Esophagus muscularis mucosa (tissue), 4 donors: ENCODE results near the gene TOR2A.

Experiments
- EP300 ChIP-seq: sonication (generic); formaldehyde crosslinking; IDR thresholded peaks from one replicate; pipeline ENCODE4 v1.6.1; 2017; ENCODE audit warnings: antibody characterized with exemption
- POLR2A ChIP-seq: fragments of 450-650 bp; IDR thresholded peaks from one replicate; pipeline ENCODE4 v1.6.1; 2017; ENCODE audit warnings: antibody characterized with exemption, moderate library complexity, mild to moderate bottlenecking, low read depth
- POLR2AphosphoS5 ChIP-seq, 2 donors: sonication (generic); formaldehyde crosslinking; IDR thresholded peaks; one replicate each; pipeline ENCODE4 v1.6.1; 2017; ENCODE audit warnings: antibody characterized with exemption in 2 of 2
- TF ChIP-seq, protein P1 (sequence below), 3 experiments: fragments of 200-600 bp in 2 of 3; fragments of 450-650 bp in 1 of 3; sonication (generic) in 2 of 3; IDR thresholded peaks; one replicate each; pipeline ENCODE4 v1.5.1; 2017 to 2019; ENCODE audit warnings: antibody characterized with exemption in 3 of 3, mild to moderate bottlenecking in 2 of 3, moderate library complexity in 1 of 3

DNA sequence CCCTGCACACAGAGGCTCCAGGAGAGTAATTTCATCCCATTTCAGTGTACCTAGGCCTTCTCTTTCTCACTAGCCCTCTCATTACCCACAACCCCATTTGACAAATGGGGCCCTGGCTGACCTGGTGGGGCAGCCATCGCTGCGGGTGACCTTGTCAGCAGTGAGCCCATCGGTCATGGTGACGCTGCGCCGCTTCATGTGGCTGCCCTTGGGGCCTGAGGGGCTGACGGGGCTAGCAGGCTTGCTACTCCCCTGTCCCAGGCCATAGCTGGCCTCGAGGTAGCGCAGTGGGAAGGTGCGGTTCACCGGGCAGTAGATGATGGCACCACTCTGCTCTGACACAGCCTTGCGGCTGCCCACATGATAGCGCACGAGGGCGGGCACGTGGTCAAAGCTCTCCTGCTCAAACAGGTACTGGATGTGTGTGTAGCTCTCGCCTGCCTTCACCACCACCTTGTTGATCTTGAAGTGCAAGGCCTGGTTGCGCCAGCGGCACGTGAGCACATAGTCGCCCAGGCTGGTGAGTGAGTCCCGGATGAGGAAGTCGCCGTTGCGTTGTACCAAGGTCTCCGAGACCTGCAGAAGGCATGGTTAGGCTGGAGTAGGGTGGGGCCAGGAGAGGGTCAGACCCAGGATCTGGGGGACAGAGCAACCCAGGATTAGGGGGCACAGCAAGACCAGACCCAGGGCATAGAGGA lies 14.1 kb upstream of the TOR2A start:
- TF ChIP-seq, protein P1, sequence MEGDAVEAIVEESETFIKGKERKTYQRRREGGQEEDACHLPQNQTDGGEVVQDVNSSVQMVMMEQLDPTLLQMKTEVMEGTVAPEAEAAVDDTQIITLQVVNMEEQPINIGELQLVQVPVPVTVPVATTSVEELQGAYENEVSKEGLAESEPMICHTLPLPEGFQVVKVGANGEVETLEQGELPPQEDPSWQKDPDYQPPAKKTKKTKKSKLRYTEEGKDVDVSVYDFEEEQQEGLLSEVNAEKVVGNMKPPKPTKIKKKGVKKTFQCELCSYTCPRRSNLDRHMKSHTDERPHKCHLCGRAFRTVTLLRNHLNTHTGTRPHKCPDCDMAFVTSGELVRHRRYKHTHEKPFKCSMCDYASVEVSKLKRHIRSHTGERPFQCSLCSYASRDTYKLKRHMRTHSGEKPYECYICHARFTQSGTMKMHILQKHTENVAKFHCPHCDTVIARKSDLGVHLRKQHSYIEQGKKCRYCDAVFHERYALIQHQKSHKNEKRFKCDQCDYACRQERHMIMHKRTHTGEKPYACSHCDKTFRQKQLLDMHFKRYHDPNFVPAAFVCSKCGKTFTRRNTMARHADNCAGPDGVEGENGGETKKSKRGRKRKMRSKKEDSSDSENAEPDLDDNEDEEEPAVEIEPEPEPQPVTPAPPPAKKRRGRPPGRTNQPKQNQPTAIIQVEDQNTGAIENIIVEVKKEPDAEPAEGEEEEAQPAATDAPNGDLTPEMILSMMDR (IDR thresholded peaks at IDR 0.05): no peak
- TF ChIP-seq EP300 (no peak), POLR2AphosphoS5 (IDR thresholded peaks at IDR 0.05) (no peak), POLR2A (no peak)
